SK-N-SH treated with all-trans-retinoic acid at 6 μM for 48 hours (cell line): ENCODE measurements around the gene RABGAP1L.
A peak's percentile ranks its signal among the peaks of the same experiment; 100 is the strongest.

ENCODE experiments used
- ATAC-seq: fragments of 200-7000 bp; cut with Tn5 transposase; 3 replicates; pipeline ENCODE4 v1.9.1; 2020; ENCODE audit warnings: mild to moderate bottlenecking, moderate library complexity
- ARNTL ChIP-seq: fragments of 450-650 bp; formaldehyde crosslinking; IDR thresholded peaks from 2 replicates; pipeline ENCODE4 v1.5.0; 2020; ENCODE audit warnings: low read depth, mild to moderate bottlenecking, moderate library complexity, borderline replicate concordance
- BACH2 ChIP-seq: fragments of 250-450 bp; sonication (Bioruptor Pico); IDR thresholded peaks from 2 replicates; pipeline ENCODE4 v1.9.0; 2021; ENCODE audit warnings: mild to moderate bottlenecking, borderline replicate concordance
- CSDC2 ChIP-seq: fragments of 250-450 bp; sonication (Bioruptor Pico); IDR thresholded peaks from 2 replicates; pipeline ENCODE4 v1.5.0; 2020; ENCODE audit warnings: mild to moderate bottlenecking, moderate library complexity
- GLIS3 ChIP-seq: fragments of 250-450 bp; sonication (Bioruptor Pico); IDR thresholded peaks from 2 replicates; pipeline ENCODE4 v1.5.0; 2020; ENCODE audit warnings: mild to moderate bottlenecking, moderate library complexity
- OSR1 ChIP-seq: fragments of 250-450 bp; sonication (Bioruptor Pico); IDR thresholded peaks from 2 replicates; pipeline ENCODE4 v1.8.0; 2022; ENCODE audit warnings: moderate library complexity, mild to moderate bottlenecking, inconsistent platforms
- PPARA ChIP-seq: fragments of 250-450 bp; sonication (Bioruptor Pico); IDR thresholded peaks from 2 replicates; pipeline ENCODE4 v1.5.0; 2020; ENCODE audit warnings: mild to moderate bottlenecking, borderline replicate concordance
- SNAI2 ChIP-seq: fragments of 250-450 bp; sonication (Bioruptor Pico); IDR thresholded peaks from 2 replicates; pipeline ENCODE4 v1.5.0; 2020; ENCODE audit warnings: mild to moderate bottlenecking, moderate library complexity
- TCF4 ChIP-seq: fragments of 250-450 bp; sonication (Bioruptor Pico); IDR thresholded peaks from 2 replicates; pipeline ENCODE4 v1.8.0; 2021; ENCODE audit warnings: mild to moderate bottlenecking, moderate library complexity, borderline replicate concordance
- TOX ChIP-seq: fragments of 250-450 bp; sonication (Bioruptor Pico); IDR thresholded peaks from 2 replicates; pipeline ENCODE4 v1.8.0; 2021; ENCODE audit warnings: mild to moderate bottlenecking, moderate library complexity, borderline replicate concordance
- ZC3H10 ChIP-seq: fragments of 250-450 bp; sonication (Bioruptor Pico); IDR thresholded peaks from 2 replicates; pipeline ENCODE4 v1.5.1; 2021; ENCODE audit warnings: mild to moderate bottlenecking, moderate library complexity
- ZFP3 ChIP-seq: fragments of 250-450 bp; sonication (Bioruptor Pico); IDR thresholded peaks from 2 replicates; pipeline ENCODE4 v1.5.0; 2020; ENCODE audit warnings: mild to moderate bottlenecking, moderate library complexity
- ZNF565 ChIP-seq: fragments of 450-650 bp; formaldehyde crosslinking; conservative IDR thresholded peaks from 2 replicates; pipeline ENCODE4 v1.5.0; 2020; ENCODE audit warnings: low read depth, mild to moderate bottlenecking, moderate library complexity
- ZNF8 ChIP-seq: fragments of 450-650 bp; formaldehyde crosslinking; IDR thresholded peaks from 2 replicates; pipeline ENCODE4 v1.5.0; 2020; ENCODE audit warnings: mild to moderate bottlenecking, moderate library complexity
- TF ChIP-seq, protein P1 (sequence below): fragments of 250-450 bp; sonication (Bioruptor Pico); IDR thresholded peaks from 2 replicates; pipeline ENCODE4 v1.8.0; 2021; ENCODE audit warnings: low read depth, mild to moderate bottlenecking, moderate library complexity, borderline replicate concordance
- TF ChIP-seq, protein P2 (sequence below): fragments of 250-450 bp; sonication (Bioruptor Pico); IDR thresholded peaks from 2 replicates; pipeline ENCODE4 v1.5.1; 2021; ENCODE audit warnings: mild to moderate bottlenecking, moderate library complexity
- TF ChIP-seq, protein P3 (sequence below): fragments of 250-450 bp; sonication (Bioruptor Pico); IDR thresholded peaks from 2 replicates; pipeline ENCODE4 v1.8.0; 2020; ENCODE audit warnings: mild to moderate bottlenecking, moderate library complexity, borderline replicate concordance
- TF ChIP-seq, protein P4 (sequence below): fragments of 250-450 bp; sonication (Bioruptor Pico); IDR thresholded peaks from 2 replicates; pipeline ENCODE4 v1.5.0; 2020; ENCODE audit warnings: mild to moderate bottlenecking, moderate library complexity
- TF ChIP-seq, protein P5 (sequence below): fragments of 250-450 bp; sonication (Bioruptor Pico); IDR thresholded peaks from 2 replicates; pipeline ENCODE4 v1.5.1; 2020; ENCODE audit warnings: low read depth, mild to moderate bottlenecking, moderate library complexity

Gene RABGAP1L

DNA sequence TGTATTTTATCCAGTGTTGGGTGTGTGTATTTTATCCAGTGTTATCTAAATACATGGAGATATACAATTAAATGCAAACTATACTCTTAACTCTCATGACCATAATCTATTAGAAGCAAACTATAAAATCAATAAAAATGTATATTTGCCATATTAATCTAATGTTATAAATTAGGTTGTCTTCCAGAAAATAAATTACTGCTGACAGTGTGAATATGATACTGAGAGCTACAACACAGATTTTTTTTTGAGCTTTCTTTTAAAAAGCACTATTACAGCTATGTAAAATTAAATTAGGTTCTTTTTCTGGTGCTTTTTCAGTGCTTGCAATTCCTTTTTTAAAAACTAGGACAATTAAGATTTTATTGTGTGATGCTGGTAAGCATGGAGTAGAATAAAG, 269.4 kb downstream of the RABGAP1L start:
- no peak for TF ChIP-seq ZNF8 (CRISPR knock-in tag)
- TF ChIP-seq, protein P1, sequence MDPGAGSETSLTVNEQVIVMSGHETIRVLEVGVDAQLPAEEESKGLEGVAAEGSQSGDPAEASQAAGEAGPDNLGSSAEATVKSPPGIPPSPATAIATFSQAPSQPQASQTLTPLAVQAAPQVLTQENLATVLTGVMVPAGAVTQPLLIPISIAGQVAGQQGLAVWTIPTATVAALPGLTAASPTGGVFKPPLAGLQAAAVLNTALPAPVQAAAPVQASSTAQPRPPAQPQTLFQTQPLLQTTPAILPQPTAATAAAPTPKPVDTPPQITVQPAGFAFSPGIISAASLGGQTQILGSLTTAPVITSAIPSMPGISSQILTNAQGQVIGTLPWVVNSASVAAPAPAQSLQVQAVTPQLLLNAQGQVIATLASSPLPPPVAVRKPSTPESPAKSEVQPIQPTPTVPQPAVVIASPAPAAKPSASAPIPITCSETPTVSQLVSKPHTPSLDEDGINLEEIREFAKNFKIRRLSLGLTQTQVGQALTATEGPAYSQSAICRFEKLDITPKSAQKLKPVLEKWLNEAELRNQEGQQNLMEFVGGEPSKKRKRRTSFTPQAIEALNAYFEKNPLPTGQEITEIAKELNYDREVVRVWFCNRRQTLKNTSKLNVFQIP (CRISPR knock-in tag) = no peak
- TF ChIP-seq, protein P2, sequence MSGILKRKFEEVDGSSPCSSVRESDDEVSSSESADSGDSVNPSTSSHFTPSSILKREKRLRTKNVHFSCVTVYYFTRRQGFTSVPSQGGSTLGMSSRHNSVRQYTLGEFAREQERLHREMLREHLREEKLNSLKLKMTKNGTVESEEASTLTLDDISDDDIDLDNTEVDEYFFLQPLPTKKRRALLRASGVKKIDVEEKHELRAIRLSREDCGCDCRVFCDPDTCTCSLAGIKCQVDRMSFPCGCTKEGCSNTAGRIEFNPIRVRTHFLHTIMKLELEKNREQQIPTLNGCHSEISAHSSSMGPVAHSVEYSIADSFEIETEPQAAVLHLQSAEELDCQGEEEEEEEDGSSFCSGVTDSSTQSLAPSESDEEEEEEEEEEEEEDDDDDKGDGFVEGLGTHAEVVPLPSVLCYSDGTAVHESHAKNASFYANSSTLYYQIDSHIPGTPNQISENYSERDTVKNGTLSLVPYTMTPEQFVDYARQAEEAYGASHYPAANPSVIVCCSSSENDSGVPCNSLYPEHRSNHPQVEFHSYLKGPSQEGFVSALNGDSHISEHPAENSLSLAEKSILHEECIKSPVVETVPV = no peak
- no peak for ATAC-seq

DNA sequence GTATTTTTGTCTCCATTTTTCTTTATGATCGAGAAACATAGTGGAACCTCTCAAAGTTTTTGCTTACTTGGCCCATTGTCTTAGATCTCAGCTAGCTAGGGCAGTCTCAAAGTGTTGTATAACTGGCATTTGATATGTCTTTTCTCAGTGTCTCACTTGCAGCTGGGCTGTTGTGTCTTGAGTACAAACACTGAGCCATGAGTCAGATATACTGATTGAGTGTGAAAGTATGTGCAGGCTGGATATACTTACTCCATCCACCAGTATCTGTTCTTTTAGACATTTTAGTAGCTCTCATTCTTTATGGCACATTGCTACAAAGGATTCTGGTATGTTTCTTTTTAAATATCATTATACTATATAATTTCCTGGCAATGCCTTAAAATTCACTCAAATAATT, 274.1 kb downstream of the RABGAP1L start:
- peak; percentile 76 for ATAC-seq
- TF ChIP-seq ZNF565 (no peak), ZNF8 (CRISPR knock-in tag) (no peak), PPARA (no peak), SNAI2 (CRISPR knock-in tag) (no peak), ARNTL (CRISPR knock-in tag) (no peak), ZC3H10 (CRISPR knock-in tag) (no peak), BACH2 (CRISPR knock-in tag) (no peak), OSR1 (CRISPR knock-in tag) (no peak)
- TF ChIP-seq, protein P3, sequence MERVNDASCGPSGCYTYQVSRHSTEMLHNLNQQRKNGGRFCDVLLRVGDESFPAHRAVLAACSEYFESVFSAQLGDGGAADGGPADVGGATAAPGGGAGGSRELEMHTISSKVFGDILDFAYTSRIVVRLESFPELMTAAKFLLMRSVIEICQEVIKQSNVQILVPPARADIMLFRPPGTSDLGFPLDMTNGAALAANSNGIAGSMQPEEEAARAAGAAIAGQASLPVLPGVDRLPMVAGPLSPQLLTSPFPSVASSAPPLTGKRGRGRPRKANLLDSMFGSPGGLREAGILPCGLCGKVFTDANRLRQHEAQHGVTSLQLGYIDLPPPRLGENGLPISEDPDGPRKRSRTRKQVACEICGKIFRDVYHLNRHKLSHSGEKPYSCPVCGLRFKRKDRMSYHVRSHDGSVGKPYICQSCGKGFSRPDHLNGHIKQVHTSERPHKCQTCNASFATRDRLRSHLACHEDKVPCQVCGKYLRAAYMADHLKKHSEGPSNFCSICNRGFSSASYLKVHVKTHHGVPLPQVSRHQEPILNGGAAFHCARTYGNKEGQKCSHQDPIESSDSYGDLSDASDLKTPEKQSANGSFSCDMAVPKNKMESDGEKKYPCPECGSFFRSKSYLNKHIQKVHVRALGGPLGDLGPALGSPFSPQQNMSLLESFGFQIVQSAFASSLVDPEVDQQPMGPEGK (CRISPR knock-in tag) = no peak
- TF ChIP-seq, protein P1 (CRISPR knock-in tag) = no peak
- TF ChIP-seq, protein P4, sequence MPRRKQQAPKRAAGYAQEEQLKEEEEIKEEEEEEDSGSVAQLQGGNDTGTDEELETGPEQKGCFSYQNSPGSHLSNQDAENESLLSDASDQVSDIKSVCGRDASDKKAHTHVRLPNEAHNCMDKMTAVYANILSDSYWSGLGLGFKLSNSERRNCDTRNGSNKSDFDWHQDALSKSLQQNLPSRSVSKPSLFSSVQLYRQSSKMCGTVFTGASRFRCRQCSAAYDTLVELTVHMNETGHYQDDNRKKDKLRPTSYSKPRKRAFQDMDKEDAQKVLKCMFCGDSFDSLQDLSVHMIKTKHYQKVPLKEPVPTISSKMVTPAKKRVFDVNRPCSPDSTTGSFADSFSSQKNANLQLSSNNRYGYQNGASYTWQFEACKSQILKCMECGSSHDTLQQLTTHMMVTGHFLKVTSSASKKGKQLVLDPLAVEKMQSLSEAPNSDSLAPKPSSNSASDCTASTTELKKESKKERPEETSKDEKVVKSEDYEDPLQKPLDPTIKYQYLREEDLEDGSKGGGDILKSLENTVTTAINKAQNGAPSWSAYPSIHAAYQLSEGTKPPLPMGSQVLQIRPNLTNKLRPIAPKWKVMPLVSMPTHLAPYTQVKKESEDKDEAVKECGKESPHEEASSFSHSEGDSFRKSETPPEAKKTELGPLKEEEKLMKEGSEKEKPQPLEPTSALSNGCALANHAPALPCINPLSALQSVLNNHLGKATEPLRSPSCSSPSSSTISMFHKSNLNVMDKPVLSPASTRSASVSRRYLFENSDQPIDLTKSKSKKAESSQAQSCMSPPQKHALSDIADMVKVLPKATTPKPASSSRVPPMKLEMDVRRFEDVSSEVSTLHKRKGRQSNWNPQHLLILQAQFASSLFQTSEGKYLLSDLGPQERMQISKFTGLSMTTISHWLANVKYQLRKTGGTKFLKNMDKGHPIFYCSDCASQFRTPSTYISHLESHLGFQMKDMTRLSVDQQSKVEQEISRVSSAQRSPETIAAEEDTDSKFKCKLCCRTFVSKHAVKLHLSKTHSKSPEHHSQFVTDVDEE (CRISPR knock-in tag) = no peak

DNA sequence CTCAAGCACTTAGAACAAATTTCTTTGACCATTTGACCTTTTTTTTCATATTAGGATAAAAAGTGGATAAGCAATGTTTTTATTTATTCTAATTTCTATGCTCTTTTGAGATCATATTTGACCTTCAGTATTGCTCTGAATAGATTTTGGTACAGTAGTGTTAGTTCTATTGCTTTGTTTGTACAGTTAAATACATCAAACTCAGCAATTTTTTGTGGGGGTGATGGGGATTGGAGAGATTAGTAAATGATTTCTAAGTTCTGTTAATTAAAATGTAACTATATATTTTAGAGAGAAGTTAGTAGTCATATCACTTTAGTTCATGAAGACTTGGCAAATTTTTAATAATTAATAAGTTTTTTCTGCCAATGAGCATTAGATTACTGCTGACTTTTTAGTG, 286.0 kb downstream of the RABGAP1L start:
- no peak for TF ChIP-seq TCF4
- TF ChIP-seq, protein P4 (CRISPR knock-in tag) = no peak
- TF ChIP-seq, all 23 proteins: peak for 0
- no peak for ATAC-seq

DNA sequence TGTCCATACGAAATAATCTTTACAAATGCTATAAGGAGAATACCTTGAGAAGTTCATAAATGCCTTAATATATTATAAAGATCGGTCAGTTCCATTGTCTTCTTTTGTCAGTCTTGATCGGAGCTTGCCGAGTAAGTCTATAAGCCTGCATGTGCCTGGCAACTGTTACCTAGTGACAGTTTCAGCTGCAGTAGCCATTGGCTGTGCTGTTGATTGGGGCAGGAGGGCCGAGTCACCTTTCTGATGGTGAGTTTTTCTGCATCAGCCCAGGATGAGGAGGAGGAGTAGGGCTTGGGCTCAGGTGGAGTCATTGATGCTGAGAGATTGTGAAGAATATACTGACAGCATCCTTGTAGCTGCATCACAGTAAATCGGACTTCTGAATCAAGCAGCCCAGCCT, 286.5 kb downstream of the RABGAP1L start:
- ATAC-seq = no peak; the same call in 2 of the 3 replicates
- TF ChIP-seq ZNF8 (CRISPR knock-in tag) (no peak), GLIS3 (no peak), ZFP3 (no peak), TCF4 (no peak), PPARA (no peak), TOX (no peak), SNAI2 (CRISPR knock-in tag) (no peak), ZNF565 (no peak), CSDC2 (CRISPR knock-in tag) (no peak)
- TF ChIP-seq, protein P5, sequence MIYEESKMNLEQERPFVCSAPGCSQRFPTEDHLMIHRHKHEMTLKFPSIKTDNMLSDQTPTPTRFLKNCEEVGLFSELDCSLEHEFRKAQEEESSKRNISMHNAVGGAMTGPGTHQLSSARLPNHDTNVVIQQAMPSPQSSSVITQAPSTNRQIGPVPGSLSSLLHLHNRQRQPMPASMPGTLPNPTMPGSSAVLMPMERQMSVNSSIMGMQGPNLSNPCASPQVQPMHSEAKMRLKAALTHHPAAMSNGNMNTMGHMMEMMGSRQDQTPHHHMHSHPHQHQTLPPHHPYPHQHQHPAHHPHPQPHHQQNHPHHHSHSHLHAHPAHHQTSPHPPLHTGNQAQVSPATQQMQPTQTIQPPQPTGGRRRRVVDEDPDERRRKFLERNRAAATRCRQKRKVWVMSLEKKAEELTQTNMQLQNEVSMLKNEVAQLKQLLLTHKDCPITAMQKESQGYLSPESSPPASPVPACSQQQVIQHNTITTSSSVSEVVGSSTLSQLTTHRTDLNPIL (CRISPR knock-in tag) = no peak
- TF ChIP-seq, protein P3 (CRISPR knock-in tag) = no peak
